Measurements from ENCODE around the gene HS6ST3. TPM values are rescaled to one million over a fixed set of nuclear protein-coding genes. Genes with fewer than 3 reads are reported as not detected.

The HS6ST3 gene
- total RNA-seq, 1 experiment from 2014 or later, result 0.11 TPM

DNA sequence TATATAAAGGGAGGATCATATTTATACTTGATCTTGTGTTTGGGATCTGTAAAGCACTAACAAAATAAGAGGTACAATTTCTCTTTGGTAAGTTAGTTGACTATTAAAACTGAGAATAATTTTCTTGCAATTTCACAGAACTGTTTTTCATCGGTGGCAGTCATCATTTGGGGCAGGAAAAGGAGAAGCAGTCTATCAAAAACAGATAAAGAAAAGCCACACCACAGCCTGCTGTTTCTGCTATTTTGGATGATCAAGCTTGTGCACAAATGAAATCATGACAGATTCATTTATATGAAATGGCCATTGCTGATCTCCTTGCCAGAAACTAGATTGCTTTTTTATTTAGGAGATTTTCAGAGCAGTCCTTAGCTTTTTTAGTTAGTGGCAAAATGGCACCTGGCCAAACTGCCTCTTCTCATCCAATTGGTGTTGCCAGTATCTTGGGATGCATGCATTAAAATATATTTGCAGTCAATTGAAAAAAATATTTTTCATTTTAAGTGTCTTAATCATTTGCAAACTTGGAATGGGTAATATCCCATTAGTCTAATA lies 326.0 kb downstream of the HS6ST3 start:
- Histone ChIP-seq H3K4me3 (ENCODE audit: low read length) (no peak overlapping the region), H3K27ac (ENCODE audit: low read length) (no peak overlapping the region), H4K20me1 (ENCODE audit: low read length) (no peaks in the 10 kb centered on the region), H3K9me3 (ENCODE audit: low read length) (no peaks in the 10 kb centered on the region), H3F3A (ENCODE audit: low read length, unreplicated experiment) (no peaks in the 10 kb centered on the region), H3K4me1 (ENCODE audit: insufficient read depth, low read length) (no peaks in the 10 kb centered on the region), H3K36me3 (ENCODE audit: low read depth, low read length) (no peaks in the 10 kb centered on the region), H3K9ac (ENCODE audit: low read length) (no peak overlapping the region), H3K79me2 (ENCODE audit: low read length) (no peaks in the 10 kb centered on the region), H3K27me3 (ENCODE audit: low read length) (no peaks in the 10 kb centered on the region), H2AFZ (ENCODE audit: low read length) (no peak overlapping the region), H3K4me2 (ENCODE audit: low read length) (no peak overlapping the region), H3K9me2 (replicated peaks; ENCODE audit: low read length) (no peaks in the 10 kb centered on the region)
- POLR2A ChIA-PET (ENCODE audit: unreplicated experiment), result no interaction called here
- TF ChIP-seq EZH2phosphoT487 (IDR thresholded peaks at IDR 0.05; ENCODE audit: borderline replicate concordance, low read length) (no peak), EZH2 (IDR thresholded peaks at IDR 0.05; ENCODE audit: low read length, unreplicated experiment) (no peak)
- TF ChIP-seq, protein P1, sequence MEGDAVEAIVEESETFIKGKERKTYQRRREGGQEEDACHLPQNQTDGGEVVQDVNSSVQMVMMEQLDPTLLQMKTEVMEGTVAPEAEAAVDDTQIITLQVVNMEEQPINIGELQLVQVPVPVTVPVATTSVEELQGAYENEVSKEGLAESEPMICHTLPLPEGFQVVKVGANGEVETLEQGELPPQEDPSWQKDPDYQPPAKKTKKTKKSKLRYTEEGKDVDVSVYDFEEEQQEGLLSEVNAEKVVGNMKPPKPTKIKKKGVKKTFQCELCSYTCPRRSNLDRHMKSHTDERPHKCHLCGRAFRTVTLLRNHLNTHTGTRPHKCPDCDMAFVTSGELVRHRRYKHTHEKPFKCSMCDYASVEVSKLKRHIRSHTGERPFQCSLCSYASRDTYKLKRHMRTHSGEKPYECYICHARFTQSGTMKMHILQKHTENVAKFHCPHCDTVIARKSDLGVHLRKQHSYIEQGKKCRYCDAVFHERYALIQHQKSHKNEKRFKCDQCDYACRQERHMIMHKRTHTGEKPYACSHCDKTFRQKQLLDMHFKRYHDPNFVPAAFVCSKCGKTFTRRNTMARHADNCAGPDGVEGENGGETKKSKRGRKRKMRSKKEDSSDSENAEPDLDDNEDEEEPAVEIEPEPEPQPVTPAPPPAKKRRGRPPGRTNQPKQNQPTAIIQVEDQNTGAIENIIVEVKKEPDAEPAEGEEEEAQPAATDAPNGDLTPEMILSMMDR (conservative IDR thresholded peaks at IDR 0.05; ENCODE audit: low read depth, low read length), result no peak
- intact Hi-C loops (cut with micrococcal nuclease), result no loop called here
- BruUV-seq (replicated peaks), result no TSS peak
- CTCF ChIA-PET, result no interaction called here
- DNase-seq (no peak), ATAC-seq (no peak)

DNA sequence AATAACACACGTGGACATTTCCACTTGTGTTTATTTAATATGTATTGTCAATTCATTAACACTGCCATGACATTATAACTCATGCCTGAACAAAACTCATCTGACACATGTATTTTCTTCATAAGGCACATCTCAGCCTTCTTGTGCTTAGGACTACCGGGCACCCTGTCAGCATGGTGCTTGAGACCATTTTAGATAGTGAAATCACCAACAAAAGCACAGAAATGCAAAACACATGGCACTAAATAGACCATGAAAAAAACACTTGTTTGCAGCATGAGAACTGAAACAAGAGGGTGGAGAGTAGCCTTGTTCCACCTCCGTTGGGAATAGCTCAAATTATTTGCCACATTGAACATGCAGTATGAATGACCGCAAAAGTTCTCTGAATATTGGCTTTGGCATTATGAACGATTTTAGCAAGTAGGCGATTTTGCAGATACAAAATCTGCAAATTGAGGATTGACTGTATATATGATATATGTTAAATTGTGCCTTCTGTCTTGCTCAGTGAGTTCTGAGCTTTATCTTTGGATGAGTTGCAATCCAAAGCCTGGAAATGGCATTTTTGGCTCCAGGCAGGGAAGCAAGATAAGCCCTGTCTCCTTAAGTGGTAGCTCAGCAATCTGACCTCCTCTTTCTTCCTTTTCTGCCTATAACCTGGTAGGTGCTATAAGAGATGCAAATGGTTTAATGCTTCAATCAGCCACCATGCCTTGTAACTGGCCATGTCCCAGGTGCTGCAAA lies 328.2 kb downstream of the HS6ST3 start:
- no peak for DNase-seq
- no peak overlapping the region for H3K4me2 ChIP-seq (ENCODE audit: low read length)
- no peak overlapping the region for H3K9ac ChIP-seq (ENCODE audit: low read length)
- H3K36me3 ChIP-seq (ENCODE audit: low read depth, low read length), result no peaks in the 10 kb centered on the region
- H2AFZ ChIP-seq (ENCODE audit: low read length), result no peak overlapping the region
- ChIA-PET POLR2A (ENCODE audit: unreplicated experiment) (no interaction called here), CTCF (no interaction called here)
- no peaks in the 10 kb centered on the region for H3K4me1 ChIP-seq (ENCODE audit: insufficient read depth, low read length)
- ATAC-seq, result no peak
- intact Hi-C loops (cut with micrococcal nuclease), result no loop called here
- no peaks in the 10 kb centered on the region for H4K20me1 ChIP-seq (ENCODE audit: low read length)
- H3K9me3 ChIP-seq (ENCODE audit: low read length), result no peaks in the 10 kb centered on the region
- H3K27ac ChIP-seq (ENCODE audit: low read length), result no peak overlapping the region
- H3K27me3 ChIP-seq (ENCODE audit: low read length), result no peaks in the 10 kb centered on the region
- H3K79me2 ChIP-seq (ENCODE audit: low read length), result no peaks in the 10 kb centered on the region
- no peaks in the 10 kb centered on the region for H3F3A ChIP-seq (ENCODE audit: low read length, unreplicated experiment)
- no TSS peak for BruUV-seq (replicated peaks)
- no peak overlapping the region for H3K4me3 ChIP-seq (ENCODE audit: low read length)
- no peaks in the 10 kb centered on the region for H3K9me2 ChIP-seq (replicated peaks; ENCODE audit: low read length)
- TF ChIP-seq EZH2 (IDR thresholded peaks at IDR 0.05; ENCODE audit: low read length, unreplicated experiment) (no peak), EZH2phosphoT487 (IDR thresholded peaks at IDR 0.05; ENCODE audit: borderline replicate concordance, low read length) (no peak)
- TF ChIP-seq, protein P1 (conservative IDR thresholded peaks at IDR 0.05; ENCODE audit: low read depth, low read length), result no peak

DNA sequence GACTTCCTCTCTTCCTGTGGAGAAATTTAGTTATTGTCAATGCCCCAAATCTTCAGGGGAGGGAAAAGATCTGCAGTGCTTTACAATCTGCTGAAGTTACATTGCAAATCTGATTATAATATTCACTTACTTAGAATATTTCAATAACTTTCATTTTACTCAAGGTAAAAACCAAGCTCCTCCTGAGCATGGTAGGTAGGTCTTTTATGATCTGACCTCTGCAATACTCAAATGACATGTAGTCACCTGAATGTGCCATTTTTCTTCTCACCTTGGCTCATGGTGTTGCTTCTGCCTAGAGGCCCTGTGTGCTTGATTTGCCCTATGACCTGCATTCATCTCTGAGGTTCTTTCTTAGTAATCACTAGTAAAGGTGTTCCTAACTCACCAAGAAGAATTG lies 331.4 kb downstream of the HS6ST3 start:
- Histone ChIP-seq H3K4me2 (ENCODE audit: low read length) (no peak overlapping the region), H3K27ac (ENCODE audit: low read length) (no peak overlapping the region), H4K20me1 (ENCODE audit: low read length) (no peaks in the 10 kb centered on the region), H3K4me1 (ENCODE audit: insufficient read depth, low read length) (no peaks in the 10 kb centered on the region), H3F3A (ENCODE audit: low read length, unreplicated experiment) (no peaks in the 10 kb centered on the region), H3K9me3 (ENCODE audit: low read length) (no peaks in the 10 kb centered on the region), H3K36me3 (ENCODE audit: low read depth, low read length) (no peaks in the 10 kb centered on the region), H3K9me2 (replicated peaks; ENCODE audit: low read length) (no peaks in the 10 kb centered on the region), H3K79me2 (ENCODE audit: low read length) (no peaks in the 10 kb centered on the region), H3K27me3 (ENCODE audit: low read length) (no peaks in the 10 kb centered on the region), H3K4me3 (ENCODE audit: low read length) (no peak overlapping the region), H2AFZ (ENCODE audit: low read length) (no peak overlapping the region), H3K9ac (ENCODE audit: low read length) (no peak overlapping the region)
- ChIA-PET POLR2A (ENCODE audit: unreplicated experiment) (no interaction called here), CTCF (no interaction called here)
- TF ChIP-seq EZH2 (IDR thresholded peaks at IDR 0.05; ENCODE audit: low read length, unreplicated experiment), result no peak
- no peak for TF ChIP-seq EZH2phosphoT487 (IDR thresholded peaks at IDR 0.05; ENCODE audit: borderline replicate concordance, low read length)
- TF ChIP-seq, protein P1 (conservative IDR thresholded peaks at IDR 0.05; ENCODE audit: low read depth, low read length), result no peak
- intact Hi-C loops (cut with micrococcal nuclease), result no loop called here
- BruUV-seq (replicated peaks), result no TSS peak
- DNase-seq (no peak), ATAC-seq (no peak)

Data from PC-3 (cell line).